LHCN-M2 (cell line): Measurements from ENCODE around the gene PRR5L. TPM values are rescaled to one million over a fixed set of nuclear protein-coding genes. Genes with fewer than 3 reads are reported as not detected.

ENCODE experiments used
- DNase-seq: peaks from one replicate; pipeline ENCODE4 v3.0.0-alpha.2; 2012; ENCODE audit warnings: low read depth
- total RNA-seq: library from RNA; depleted of rRNA; stranded (reverse); fragments of >200 nt; gene quantifications from 2 replicates; pipeline ENCODE4 v1.2.3, GENCODE V29; 2014

PRR5L gene
- total RNA-seq, 1 experiment from 2014 or later: 19.3 TPM

- peak; percentile 59 for DNase-seq
These were observed 81.0 kb downstream of the PRR5L start for GRCh38 chr11:36376888-36377758.

GRCh38 chr11:36377759-36378564, 81.9 kb downstream of the PRR5L start:
- DNase-seq: no peak

GRCh38 chr11:36379653-36380052, 83.6 kb downstream of the PRR5L start:
- no peak for DNase-seq

- no peak for DNase-seq
These were observed 84.4 kb downstream of the PRR5L start for GRCh38 chr11:36380296-36381014.

- DNase-seq: no peak
These were observed 84.9 kb downstream of the PRR5L start for GRCh38 chr11:36381015-36381360.

GRCh38 chr11:36383195-36383594, 87.1 kb downstream of the PRR5L start:
- DNase-seq: no peak

- DNase-seq: peak; percentile 27
These were observed 89.3 kb downstream of the PRR5L start for GRCh38 chr11:36385121-36385970.

GRCh38 chr11:36386411-36386810, 90.3 kb downstream of the PRR5L start:
- no peak for DNase-seq

GRCh38 chr11:36388071-36388470, 92.0 kb downstream of the PRR5L start:
- no peak for DNase-seq

GRCh38 chr11:36388951-36389350, 92.9 kb downstream of the PRR5L start:
- DNase-seq: no peak

- no peak for DNase-seq
These were observed 93.7 kb downstream of the PRR5L start for GRCh38 chr11:36389811-36390210.

- peak; percentile 38 for DNase-seq
These were observed 94.9 kb downstream of the PRR5L start for GRCh38 chr11:36390963-36391471.

GRCh38 chr11:36392196-36392595, 96.1 kb downstream of the PRR5L start:
- no peak for DNase-seq

GRCh38 chr11:36394056-36394455, 98.0 kb downstream of the PRR5L start:
- DNase-seq: no peak

GRCh38 chr11:36394926-36395325, 98.8 kb downstream of the PRR5L start:
- no peak for DNase-seq

- no peak for DNase-seq
These were observed 100.1 kb downstream of the PRR5L start for GRCh38 chr11:36395978-36396736.

- DNase-seq: no peak
These were observed 102.3 kb downstream of the PRR5L start for GRCh38 chr11:36398231-36398953.

GRCh38 chr11:36399236-36399635, 103.1 kb downstream of the PRR5L start:
- no peak for DNase-seq

- no peak for DNase-seq
These were observed 103.7 kb downstream of the PRR5L start for GRCh38 chr11:36399745-36400144.
